ENCODE measurements around the gene NPC2.

Gene NPC2

GRCh38 chr14:74519316-74520074 is 26.4 kb upstream of the NPC2 start:
- no peak for DNase-seq (ENCODE audit: low read depth)

DNA sequence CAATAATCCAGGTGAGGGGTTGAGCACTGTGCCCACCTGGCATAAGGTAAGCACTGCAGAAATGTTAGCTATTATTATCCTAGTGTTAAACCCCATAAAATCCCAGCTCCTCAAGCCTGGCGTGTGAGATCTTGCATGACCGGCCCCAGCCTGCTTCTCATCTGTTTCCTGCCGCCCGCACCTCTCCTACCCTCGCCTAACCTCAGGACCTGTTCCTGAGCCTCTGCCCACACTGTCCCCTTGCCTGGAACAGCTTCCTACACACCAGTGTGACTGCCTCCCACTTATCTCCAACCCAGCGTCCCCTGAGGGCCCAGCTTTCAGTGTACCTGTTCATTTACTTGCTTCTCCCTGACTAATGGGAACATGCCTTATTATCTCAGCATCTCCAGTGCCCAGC is 25.1 kb upstream of the NPC2 start:
- no peak for DNase-seq (ENCODE audit: low read depth)

DNA sequence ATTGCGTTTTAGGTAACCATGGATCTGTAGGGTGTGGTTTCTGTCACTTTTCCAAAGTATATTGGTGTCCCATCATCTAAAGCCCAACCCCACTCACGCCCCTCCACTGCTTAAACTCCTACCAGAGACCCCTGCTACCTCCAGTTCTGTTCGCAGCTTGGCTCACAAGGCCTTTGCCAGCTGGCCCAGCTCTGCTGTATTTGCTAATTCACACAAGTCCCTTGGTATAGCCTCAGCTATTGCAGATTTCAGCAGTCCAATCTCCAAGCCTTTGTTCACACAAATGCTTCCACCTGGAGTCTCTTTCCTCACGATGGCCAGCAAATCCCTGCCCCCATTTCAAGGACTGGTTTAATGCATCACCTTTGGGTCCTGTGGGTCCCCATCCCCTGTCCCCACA is 24.6 kb upstream of the NPC2 start:
- DNase-seq (ENCODE audit: low read depth) = no peak

- no peak for DNase-seq (ENCODE audit: low read depth)
These were observed 23.5 kb upstream of the NPC2 start for GRCh38 chr14:74516451-74517160.

GRCh38 chr14:74515891-74516412 is 22.8 kb upstream of the NPC2 start:
- DNase-seq (ENCODE audit: low read depth) = no peak

- peak; percentile 90 for DNase-seq (ENCODE audit: low read depth)
These were observed 21.4 kb upstream of the NPC2 start for GRCh38 chr14:74514471-74514941.

- no peak for DNase-seq (ENCODE audit: low read depth)
These were observed 19.1 kb upstream of the NPC2 start for GRCh38 chr14:74511966-74512830.

- DNase-seq (ENCODE audit: low read depth) = peak; percentile 84
These were observed 17.9 kb upstream of the NPC2 start for GRCh38 chr14:74510959-74511409.

- DNase-seq (ENCODE audit: low read depth) = no peak
These were observed 17.3 kb upstream of the NPC2 start for GRCh38 chr14:74510223-74510931.

- no peak for DNase-seq (ENCODE audit: low read depth)
These were observed 16.6 kb upstream of the NPC2 start for GRCh38 chr14:74509587-74510222.

DNA sequence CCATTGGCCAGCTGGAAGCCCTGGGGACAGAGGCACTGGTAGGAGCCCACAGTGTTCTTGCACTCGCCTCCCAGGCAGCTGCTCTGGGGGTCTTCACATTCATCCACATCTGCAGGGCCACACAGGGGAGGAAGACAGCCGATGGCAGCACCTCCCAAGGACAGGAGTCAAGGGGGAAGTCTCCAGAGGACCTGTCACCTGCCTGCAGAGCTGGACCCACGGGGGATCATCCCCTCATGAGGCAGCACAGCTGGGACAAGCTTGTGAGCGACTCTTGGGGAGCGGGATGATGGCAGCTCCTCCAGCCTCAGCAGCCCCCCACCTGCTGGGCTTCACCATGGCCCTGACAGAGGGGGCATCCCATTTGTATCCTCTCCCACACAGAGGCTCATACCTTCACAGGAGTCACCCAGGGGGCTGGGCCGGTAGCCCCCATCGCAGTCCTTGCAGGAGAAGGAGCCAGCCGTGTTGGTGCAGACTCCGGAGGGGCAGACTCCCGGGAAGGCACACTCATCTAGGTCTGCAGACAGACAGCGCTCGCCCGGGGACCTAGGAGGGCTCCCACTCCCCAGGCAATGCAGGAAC is 15.8 kb upstream of the NPC2 start:
- DNase-seq (ENCODE audit: low read depth) = no peak

DNA sequence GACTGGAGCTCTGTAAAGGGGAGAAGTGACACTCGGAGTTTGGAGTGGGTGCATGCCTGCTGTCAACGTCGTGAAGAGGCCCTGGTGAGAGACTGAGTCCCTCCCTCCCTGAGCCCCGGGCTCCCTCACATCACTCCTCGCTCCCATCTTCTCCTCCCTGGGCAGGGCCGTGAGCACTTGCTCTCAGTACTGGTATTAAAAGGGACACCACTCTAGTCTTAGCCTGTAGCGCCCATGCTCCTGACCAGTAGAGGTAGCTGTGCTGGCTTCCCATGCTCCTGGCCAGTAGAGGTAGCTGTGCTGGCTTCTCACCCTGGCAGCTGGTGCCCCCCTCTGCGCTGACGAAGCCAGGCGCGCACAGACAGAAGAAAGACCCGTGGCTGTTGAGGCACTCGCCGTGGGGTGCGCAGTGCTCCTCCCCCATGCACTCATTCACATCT is 15.2 kb upstream of the NPC2 start:
- no peak for DNase-seq (ENCODE audit: low read depth)

GRCh38 chr14:74507840-74508239 is 14.7 kb upstream of the NPC2 start:
- DNase-seq (ENCODE audit: low read depth) = no peak

DNA sequence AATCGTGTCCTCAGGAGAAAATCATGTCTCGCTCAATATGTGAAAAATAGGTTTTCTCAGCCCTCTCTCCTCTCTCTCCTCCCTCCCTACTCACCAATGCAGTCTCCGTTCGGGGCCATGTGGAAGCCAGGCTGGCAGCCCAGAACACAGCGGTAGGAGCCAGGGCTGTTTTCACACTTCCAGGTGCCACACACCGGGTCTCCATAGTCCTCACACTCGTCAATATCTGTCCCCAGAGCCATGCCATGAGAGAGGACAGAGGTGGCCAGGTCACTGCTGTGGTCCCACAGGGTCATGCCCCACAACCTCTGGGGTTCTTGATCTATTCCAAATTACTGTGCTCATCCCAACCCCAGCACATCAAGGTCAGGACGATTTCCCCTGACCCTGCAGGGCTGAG is 14.0 kb upstream of the NPC2 start:
- no peak for DNase-seq (ENCODE audit: low read depth)

GRCh38 chr14:74506411-74506851 is 13.3 kb upstream of the NPC2 start:
- no peak for DNase-seq (ENCODE audit: low read depth)

- DNase-seq (ENCODE audit: low read depth) = no peak
These were observed 12.7 kb upstream of the NPC2 start for GRCh38 chr14:74505831-74506230.

DNA sequence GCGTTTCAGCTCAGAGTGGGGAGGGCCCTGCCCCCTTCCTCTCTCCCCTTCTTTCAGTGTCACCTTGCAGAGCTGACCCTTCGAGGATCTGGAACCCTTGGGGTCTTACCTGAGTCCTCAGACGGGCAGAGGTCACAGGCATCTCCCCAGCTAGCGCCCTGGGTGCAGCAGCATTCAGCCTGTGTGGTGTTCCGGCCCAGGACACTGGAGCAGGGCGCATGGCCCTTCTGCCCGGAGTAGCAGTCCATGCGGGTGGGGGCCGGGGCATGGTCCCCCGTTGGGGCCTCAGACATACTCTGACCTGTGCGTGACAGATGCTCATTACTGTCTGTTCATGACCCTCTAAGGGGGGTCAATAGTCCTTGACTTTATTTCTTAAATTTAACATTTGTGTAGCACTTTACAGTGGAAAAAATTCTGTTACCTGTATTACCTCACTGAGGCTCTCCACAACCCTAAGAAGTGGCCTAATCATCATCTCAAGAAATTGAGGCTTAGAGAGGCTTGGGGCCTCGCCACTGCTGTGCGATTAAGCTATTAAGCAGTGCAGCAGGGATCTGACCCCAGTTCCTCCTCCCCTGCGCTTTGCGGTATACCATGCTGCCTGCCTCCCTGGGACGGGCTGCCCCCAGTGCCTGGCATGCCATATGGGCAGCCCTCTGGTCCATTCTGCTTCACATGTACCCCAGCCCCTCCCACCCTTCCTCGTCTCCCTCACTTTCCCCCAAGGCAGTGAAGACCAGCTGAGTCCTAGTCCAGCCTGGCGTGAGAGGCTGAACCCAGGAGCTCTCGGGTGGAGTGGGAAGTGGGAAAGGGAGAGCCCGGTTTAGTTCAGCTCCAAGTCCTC is 12.0 kb upstream of the NPC2 start:
- no peak for DNase-seq (ENCODE audit: low read depth)

DNA sequence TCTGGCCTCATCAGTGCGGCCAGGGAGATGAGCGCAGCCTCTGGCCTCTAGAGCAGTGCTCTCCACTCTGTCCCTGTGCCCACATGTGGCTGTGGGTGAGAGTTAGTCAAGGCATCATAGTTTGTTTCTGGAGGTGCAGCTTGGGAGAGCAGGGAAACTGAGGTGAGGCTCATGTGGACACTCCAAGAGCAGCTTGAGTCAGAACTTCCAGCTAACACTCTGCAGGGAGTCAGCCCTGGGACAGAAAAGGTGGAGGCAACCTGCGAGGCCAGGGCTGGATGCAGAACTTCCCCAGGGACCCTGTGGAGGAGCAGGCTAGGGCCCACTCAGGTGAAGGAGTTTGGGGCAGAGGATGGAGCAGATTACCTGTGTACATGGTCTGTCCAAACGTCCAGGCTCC is 11.3 kb upstream of the NPC2 start:
- no peak for DNase-seq (ENCODE audit: low read depth)

DNA sequence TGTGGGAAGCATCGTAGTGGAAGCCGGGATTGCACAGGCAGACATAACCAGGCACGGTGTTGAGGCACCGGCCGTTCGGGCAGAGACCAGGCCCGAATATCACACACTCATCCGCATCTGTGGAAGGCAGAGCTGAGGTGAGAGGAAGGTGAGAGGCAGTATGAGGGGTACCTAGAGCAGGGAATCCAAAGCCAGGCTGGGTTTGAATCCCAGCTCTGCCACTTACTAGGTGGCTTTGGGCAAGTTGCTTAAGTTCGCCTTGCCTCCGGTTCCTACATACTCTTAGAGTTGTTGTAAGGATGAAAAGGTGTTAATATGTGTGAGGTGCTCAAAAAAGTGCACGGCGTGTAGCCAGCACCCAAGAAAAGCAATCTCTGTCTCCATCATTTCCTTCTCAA is 10.8 kb upstream of the NPC2 start:
- no peak for DNase-seq (ENCODE audit: low read depth)

All from stromal cell of bone marrow (primary cell).